Measurements from ENCODE around the gene USP8.

USP8 gene

DNA sequence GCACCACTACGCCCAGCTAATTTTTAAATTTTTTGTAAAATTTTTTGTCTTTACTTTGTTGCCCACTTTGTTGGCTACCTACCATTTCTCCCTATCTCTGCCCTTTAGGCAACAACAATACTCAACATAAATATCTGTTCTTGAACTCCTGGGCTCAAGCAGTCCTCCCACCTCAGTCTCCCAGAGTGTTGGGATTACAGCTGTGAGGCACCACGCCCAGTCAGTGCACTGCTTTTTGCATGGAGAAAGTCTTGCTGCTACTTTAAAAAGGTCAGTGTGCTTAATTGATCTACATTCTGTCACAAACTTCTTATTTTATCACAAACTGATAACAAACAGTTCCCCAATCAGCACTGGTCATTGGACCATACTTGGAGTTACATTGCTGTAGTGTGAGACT, 8.0 kb downstream of the USP8 start:
- H3K4me3 ChIP-seq, result no peak overlapping the region
- H3K4me1 ChIP-seq, result peaks cover 0 to 25% (median 0%) of the 10 kb centered on the region in 10 experiments; a peak in 5 of 20 replicates
- no peak for TF ChIP-seq Cebpa-rat (IDR thresholded peaks at IDR 0.05)
- H3K4me2 ChIP-seq, result no peak overlapping the region
- peaks cover 41 to 96% (median 64%) of the 10 kb centered on the region in 11 experiments for H3K36me3 ChIP-seq
- H4K20me1 ChIP-seq, result peaks cover 88 to 100% (median 100%) of the 10 kb centered on the region in 11 experiments
- no peaks in the 10 kb centered on the region for H3K9me3 ChIP-seq (replicated peaks in 1 of 11)
- H3K27ac ChIP-seq, result no peak overlapping the region
- H3K27me3 ChIP-seq, result no peaks in the 10 kb centered on the region
- no peak overlapping the region for H3K9ac ChIP-seq

GRCh38 chr15:50435772-50436171, 11.6 kb downstream of the USP8 start:
- no peak overlapping the region for H3K4me2 ChIP-seq
- TF ChIP-seq Cebpa-rat (IDR thresholded peaks at IDR 0.05), result no peak
- no peak overlapping the region for H3K4me3 ChIP-seq
- peaks cover 67 to 100% (median 74%) of the 10 kb centered on the region in 11 experiments for H3K36me3 ChIP-seq
- no peak overlapping the region for H3K27ac ChIP-seq
- H3K9me3 ChIP-seq (replicated peaks in 1 of 11), result no peaks in the 10 kb centered on the region
- H3K27me3 ChIP-seq, result no peaks in the 10 kb centered on the region
- no peaks in the 10 kb centered on the region for H3K4me1 ChIP-seq
- no peak overlapping the region for H3K9ac ChIP-seq
- peaks cover 79 to 100% (median 96%) of the 10 kb centered on the region in 11 experiments for H4K20me1 ChIP-seq

DNA sequence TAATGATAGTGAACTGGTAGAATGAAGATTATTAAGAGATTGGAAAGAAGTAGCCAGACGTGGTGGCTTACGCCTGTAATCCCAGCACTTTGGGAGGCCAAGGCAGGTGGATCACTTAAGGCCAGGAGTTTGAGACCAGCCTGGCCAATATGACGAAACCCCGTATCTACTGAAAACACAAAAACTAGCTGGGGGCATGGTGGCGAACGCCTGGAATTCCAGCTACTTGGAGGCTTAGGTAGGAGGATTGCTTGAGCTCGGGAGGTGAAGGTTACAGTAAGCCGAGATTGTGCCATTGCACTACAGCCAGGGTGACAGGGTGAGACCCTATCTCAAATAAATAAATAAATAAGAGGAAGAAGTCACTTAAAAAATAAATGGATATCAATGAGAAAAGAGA, 14.0 kb downstream of the USP8 start:
- H4K20me1 ChIP-seq, result peaks cover 57 to 100% (median 87%) of the 10 kb centered on the region in 11 experiments
- no peak overlapping the region for H3K4me2 ChIP-seq
- no peak overlapping the region for H3K9ac ChIP-seq
- peaks cover 73 to 100% (median 82%) of the 10 kb centered on the region in 11 experiments for H3K36me3 ChIP-seq
- no peak overlapping the region for H3K4me3 ChIP-seq
- no peaks in the 10 kb centered on the region for H3K27me3 ChIP-seq
- H3K9me3 ChIP-seq (replicated peaks in 1 of 11), result no peaks in the 10 kb centered on the region
- H3K27ac ChIP-seq, result no peak overlapping the region
- no peak for TF ChIP-seq Cebpa-rat (IDR thresholded peaks at IDR 0.05)
- no peaks in the 10 kb centered on the region for H3K4me1 ChIP-seq

DNA sequence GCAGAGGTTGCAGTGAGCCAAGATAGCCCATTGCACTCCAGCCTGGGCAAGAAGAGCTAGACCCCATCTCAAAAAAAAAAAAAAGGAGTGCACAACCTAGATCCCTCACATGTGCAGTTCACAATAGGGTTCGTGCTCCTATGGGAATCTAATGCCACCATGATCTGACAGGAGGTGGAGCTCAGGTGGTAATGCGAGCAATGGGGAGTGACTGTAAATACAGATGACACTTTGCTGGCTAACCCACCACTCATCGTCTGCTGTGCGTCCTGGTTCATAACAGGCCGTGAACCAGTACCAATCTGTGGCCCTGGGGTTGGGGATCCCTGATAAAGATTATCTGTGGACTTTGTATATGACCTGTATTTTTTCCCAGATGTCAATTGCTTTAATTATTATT, 16.7 kb downstream of the USP8 start:
- H3K36me3 ChIP-seq, result peaks cover 74 to 100% (median 86%) of the 10 kb centered on the region in 11 experiments
- no peak overlapping the region for H3K4me3 ChIP-seq
- H3K9ac ChIP-seq, result no peak overlapping the region
- no peaks in the 10 kb centered on the region for H3K9me3 ChIP-seq (replicated peaks in 1 of 11)
- no peak for TF ChIP-seq Cebpa-rat (IDR thresholded peaks at IDR 0.05)
- H3K27ac ChIP-seq, result no peak overlapping the region
- no peaks in the 10 kb centered on the region for H3K27me3 ChIP-seq
- no peak overlapping the region for H3K4me2 ChIP-seq
- H4K20me1 ChIP-seq, result peaks cover 45 to 98% (median 77%) of the 10 kb centered on the region in 11 experiments
- H3K4me1 ChIP-seq, result peaks cover 10 to 17% (median 16%) of the 10 kb centered on the region in 10 experiments

DNA sequence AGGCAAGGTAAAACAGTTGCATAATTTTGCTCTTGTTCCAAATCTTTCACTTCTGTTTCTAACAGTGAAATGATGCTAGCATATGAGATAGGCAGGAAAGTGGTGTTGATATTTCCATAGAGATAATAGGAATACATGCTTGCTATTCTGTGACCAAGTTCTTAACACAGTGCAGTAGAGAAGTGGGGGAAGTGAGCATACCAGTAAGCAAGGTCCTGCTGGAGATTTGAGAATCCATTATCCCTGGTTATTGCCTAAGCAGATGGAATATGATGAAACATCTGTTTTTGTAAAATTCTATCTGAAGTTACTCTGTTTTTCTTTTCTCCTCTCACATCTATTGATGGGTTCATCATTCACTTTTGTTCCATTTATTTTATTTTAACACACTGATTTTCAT, 28.7 kb downstream of the USP8 start:
- Histone ChIP-seq H3K4me1 (peaks cover 0 to 8% (median under 1%) of the 10 kb centered on the region in 10 experiments; a peak in 13 of 20 replicates), H3K9ac (no peak overlapping the region), H3K4me2 (no peak overlapping the region), H3K4me3 (no peak overlapping the region), H4K20me1 (peaks cover 7 to 88% (median 34%) of the 10 kb centered on the region in 11 experiments; a peak in 16 of 22 replicates), H3K9me3 (replicated peaks in 1 of 11) (no peaks in the 10 kb centered on the region), H3K27me3 (no peaks in the 10 kb centered on the region), H3K27ac (no peak overlapping the region), H3K36me3 (peaks cover 83 to 100% (median 98%) of the 10 kb centered on the region in 11 experiments)
- TF ChIP-seq Cebpa-rat (IDR thresholded peaks at IDR 0.05), result no peak

- H4K20me1 ChIP-seq, result peaks cover 12 to 86% (median 40%) of the 10 kb centered on the region in 11 experiments; a peak in 15 of 22 replicates
- no peak overlapping the region for H3K4me3 ChIP-seq
- no peak for TF ChIP-seq Cebpa-rat (IDR thresholded peaks at IDR 0.05)
- no peak overlapping the region for H3K9ac ChIP-seq
- peaks cover 0 to 14% (median 11%) of the 10 kb centered on the region in 10 experiments; a peak in 15 of 20 replicates for H3K4me1 ChIP-seq
- peaks cover 87 to 99% (median 94%) of the 10 kb centered on the region in 11 experiments for H3K36me3 ChIP-seq
- H3K27ac ChIP-seq, result no peak overlapping the region
- no peaks in the 10 kb centered on the region for H3K9me3 ChIP-seq (replicated peaks in 1 of 11)
- peak overlapping the region in 6 of 11 experiments; percentile 7 to 47 (median 16); a peak in 8 of 22 replicates for H3K4me2 ChIP-seq
- no peaks in the 10 kb centered on the region for H3K27me3 ChIP-seq
Measured at GRCh38 chr15:50458348-50459112, 34.3 kb downstream of the USP8 start.

- no peak overlapping the region for H3K4me2 ChIP-seq
- H3K4me1 ChIP-seq, result peaks cover 0 to 5% (median 3%) of the 10 kb centered on the region in 10 experiments; a peak in 14 of 20 replicates
- H3K9me3 ChIP-seq (replicated peaks in 1 of 11), result no peaks in the 10 kb centered on the region
- peaks cover 3 to 63% (median 9%) of the 10 kb centered on the region in 11 experiments; a peak in 9 of 22 replicates for H4K20me1 ChIP-seq
- H3K27me3 ChIP-seq, result no peaks in the 10 kb centered on the region
- H3K36me3 ChIP-seq, result peaks cover 91 to 99% (median 96%) of the 10 kb centered on the region in 11 experiments
- no peak overlapping the region for H3K4me3 ChIP-seq
- H3K9ac ChIP-seq, result no peak overlapping the region
- H3K27ac ChIP-seq, result no peak overlapping the region
- no peak for TF ChIP-seq Cebpa-rat (IDR thresholded peaks at IDR 0.05)
Measured at GRCh38 chr15:50463423-50464358, 39.5 kb downstream of the USP8 start.

DNA sequence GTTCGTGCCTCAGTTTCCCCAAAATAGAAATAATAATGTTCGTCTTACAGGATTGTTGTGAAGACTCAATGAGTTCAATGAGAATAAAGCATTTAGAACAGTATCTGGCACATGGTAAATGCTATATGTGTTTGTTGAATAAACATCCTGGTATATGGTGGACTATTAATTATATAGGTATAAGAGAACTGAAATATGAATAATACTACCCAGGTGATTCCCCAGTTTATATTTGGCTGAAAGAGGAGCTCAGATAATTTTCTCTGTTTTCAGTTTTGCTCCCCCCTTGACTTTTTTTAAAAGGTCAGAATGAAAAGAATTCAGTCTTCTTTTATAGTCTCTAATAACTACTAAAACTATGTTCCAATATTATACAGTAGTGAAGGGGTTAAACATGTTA, 46.9 kb downstream of the USP8 start:
- H3K27me3 ChIP-seq, result no peaks in the 10 kb centered on the region
- no peak overlapping the region for H3K9ac ChIP-seq
- no peak overlapping the region for H3K4me2 ChIP-seq
- no peaks in the 10 kb centered on the region for H3K9me3 ChIP-seq (replicated peaks in 1 of 11)
- no peak for TF ChIP-seq Cebpa-rat (IDR thresholded peaks at IDR 0.05)
- H3K4me1 ChIP-seq, result no peaks in the 10 kb centered on the region
- H3K36me3 ChIP-seq, result peaks cover 90 to 100% (median 98%) of the 10 kb centered on the region in 11 experiments
- H3K4me3 ChIP-seq, result no peak overlapping the region
- H3K27ac ChIP-seq, result no peak overlapping the region
- H4K20me1 ChIP-seq, result peaks cover 0 to 18% (median 0%) of the 10 kb centered on the region in 11 experiments; a peak in 3 of 22 replicates

- Histone ChIP-seq H3K4me1 (peaks cover 0 to 12% (median 0%) of the 10 kb centered on the region in 10 experiments; a peak in 3 of 20 replicates), H3K4me3 (no peak overlapping the region), H3K9ac (no peak overlapping the region), H3K27ac (no peak overlapping the region), H3K27me3 (no peaks in the 10 kb centered on the region), H3K36me3 (peaks cover 90 to 100% (median 99%) of the 10 kb centered on the region in 11 experiments), H3K4me2 (no peak overlapping the region), H4K20me1 (peaks cover 0 to 11% (median 0%) of the 10 kb centered on the region in 11 experiments; a peak in 2 of 22 replicates), H3K9me3 (replicated peaks in 1 of 11) (no peaks in the 10 kb centered on the region)
- TF ChIP-seq Cebpa-rat (IDR thresholded peaks at IDR 0.05), result no peak
Measured at GRCh38 chr15:50476143-50476542, 51.9 kb downstream of the USP8 start.

Data from BLaER1 treated with 17β-estradiol and CSF1 and Interleukin-3, amounts not matched to agents 10 nM and 100 nM (cell line).